Coronary artery (tissue), 2 donors: ENCODE measurements around the gene GALNT1.
"Not testable (repeated sequence)": the region's sequence is repeated elsewhere in the genome, so short reads cannot be mapped to it uniquely, and the experiment has no call there.

Experiments
- DNase-seq: peaks from one replicate; pipeline ENCODE4 v3.0.0-alpha.2; 2017; ENCODE audit warnings: low spot score
- H3K27ac ChIP-seq, 2 donors: fragments of 200-600 bp; sonication (generic); one replicate each; pipeline ENCODE4 v1.5.1; 2016 to 2019
- H3K4me3 ChIP-seq: fragments of 200-600 bp; sonication (generic); 2 replicates; pipeline ENCODE4 v1.5.1; 2016; ENCODE audit warnings: mild to moderate bottlenecking, moderate library complexity
- CTCF ChIP-seq: fragments of 200-600 bp; sonication (generic); IDR thresholded peaks from one replicate; pipeline ENCODE4 v1.5.1; 2019; ENCODE audit warnings: antibody characterized with exemption

Gene GALNT1

GRCh38 chr18:35559867-35560266 lies 21.7 kb upstream of the GALNT1 start:
- Histone ChIP-seq H3K27ac (no peak overlapping the region), H3K4me3 (no peak overlapping the region)
- TF ChIP-seq CTCF = no peak
- no peak for DNase-seq

GRCh38 chr18:35564795-35565453 lies 16.6 kb upstream of the GALNT1 start:
- H3K4me3 ChIP-seq = no peak overlapping the region
- DNase-seq = no peak
- H3K27ac ChIP-seq = no peak overlapping the region
- TF ChIP-seq CTCF = no peak

- no peak overlapping the region for H3K27ac ChIP-seq
- H3K4me3 ChIP-seq = no peak overlapping the region
- TF ChIP-seq CTCF = no peak
- no peak for DNase-seq
These were observed 15.5 kb upstream of the GALNT1 start for GRCh38 chr18:35566019-35566418.

GRCh38 chr18:35570182-35570581 lies 11.4 kb upstream of the GALNT1 start:
- H3K27ac ChIP-seq = no peak overlapping the region
- DNase-seq = no peak
- no peak for TF ChIP-seq CTCF
- H3K4me3 ChIP-seq = no peak overlapping the region

GRCh38 chr18:35571138-35571537 lies 10.4 kb upstream of the GALNT1 start:
- Histone ChIP-seq H3K4me3 (no peak overlapping the region), H3K27ac (no peak overlapping the region)
- no peak for TF ChIP-seq CTCF
- DNase-seq = no peak

GRCh38 chr18:35572644-35573043 lies 8.9 kb upstream of the GALNT1 start:
- no peak for TF ChIP-seq CTCF
- H3K4me3 ChIP-seq = no peak overlapping the region
- DNase-seq = no peak
- H3K27ac ChIP-seq = no peak overlapping the region

GRCh38 chr18:35573531-35573930 lies 8.0 kb upstream of the GALNT1 start:
- H3K27ac ChIP-seq = no peak overlapping the region
- no peak for DNase-seq
- no peak for TF ChIP-seq CTCF
- H3K4me3 ChIP-seq = no peak overlapping the region

GRCh38 chr18:35576240-35576845 lies 5.2 kb upstream of the GALNT1 start:
- DNase-seq, H3K4me3 ChIP-seq, H3K27ac ChIP-seq: not testable (repeated sequence)
